ENCODE measurements around the gene CS.
"Not testable (repeated sequence)": the region's sequence is repeated elsewhere in the genome, so short reads cannot be mapped to it uniquely, and the experiment has no call there.

CS gene

GRCh38 chr12:56299853-56300643, at the start of gene CS:
Gene CS (minus strand): TSS chr12:56300330. CDS start chr12:56300201, 129 bp downstream.
- peaks cover 25% of the 10 kb centered on the region for H3K36me3 Mint-ChIP-seq (ENCODE audit: low read depth)
- H3K27me3 Mint-ChIP-seq (ENCODE audit: low read depth) = no peaks in the 10 kb centered on the region
- peak within 1 kb of the TSS; percentile 98 to 99 (median 99) for H3K4me3 Mint-ChIP-seq
- H3K4me1 Mint-ChIP-seq = peaks cover 45% of the 10 kb centered on the region
- TF ChIP-seq CTCF (IDR thresholded peaks at IDR 0.05; ENCODE audit: unreplicated experiment in 3 of 3) = no peak
- no peaks in the 10 kb centered on the region for H3K9me3 Mint-ChIP-seq
- H3K27ac Mint-ChIP-seq = peak within 1 kb of the TSS; percentile 96 to 98 (median 98)

GRCh38 chr12:56348776-56349175, 48.6 kb upstream of the CS start:
- H3K27ac Mint-ChIP-seq = no peak overlapping the region
- TF ChIP-seq CTCF (IDR thresholded peaks at IDR 0.05; ENCODE audit: unreplicated experiment in 3 of 3) = no peak
- H3K4me3 Mint-ChIP-seq = no peak overlapping the region
- H3K36me3 Mint-ChIP-seq (ENCODE audit: low read depth) = peaks cover 60% of the 10 kb centered on the region
- H3K9me3 Mint-ChIP-seq = no peaks in the 10 kb centered on the region
- H3K27me3 Mint-ChIP-seq (ENCODE audit: low read depth) = no peaks in the 10 kb centered on the region
- H3K4me1 Mint-ChIP-seq = no peaks in the 10 kb centered on the region

- not testable (repeated sequence) for H3K9me3 Mint-ChIP-seq; H3K27ac Mint-ChIP-seq; H3K4me3 Mint-ChIP-seq; H3K4me1 Mint-ChIP-seq; H3K27me3 Mint-ChIP-seq (ENCODE audit: low read depth)
- H3K36me3 Mint-ChIP-seq (ENCODE audit: low read depth) = peaks cover 70% of the 10 kb centered on the region
Measured at GRCh38 chr12:56347255-56347654, 47.1 kb upstream of the CS start.

- no peak for TF ChIP-seq CTCF (IDR thresholded peaks at IDR 0.05; ENCODE audit: unreplicated experiment in 3 of 3)
- no peaks in the 10 kb centered on the region for H3K27me3 Mint-ChIP-seq (ENCODE audit: low read depth)
- H3K27ac Mint-ChIP-seq = no peak overlapping the region
- no peaks in the 10 kb centered on the region for H3K9me3 Mint-ChIP-seq
- H3K4me1 Mint-ChIP-seq = no peaks in the 10 kb centered on the region
- peaks cover 69% of the 10 kb centered on the region for H3K36me3 Mint-ChIP-seq (ENCODE audit: low read depth)
- no peak overlapping the region for H3K4me3 Mint-ChIP-seq
Measured at GRCh38 chr12:56346675-56347074, 46.5 kb upstream of the CS start.

GRCh38 chr12:56342290-56342689, 42.2 kb upstream of the CS start:
- H3K27ac Mint-ChIP-seq; H3K4me3 Mint-ChIP-seq; H3K4me1 Mint-ChIP-seq; H3K27me3 Mint-ChIP-seq (ENCODE audit: low read depth); H3K9me3 Mint-ChIP-seq: not testable (repeated sequence)
- peaks cover 36% of the 10 kb centered on the region for H3K36me3 Mint-ChIP-seq (ENCODE audit: low read depth)

- H3K9me3 Mint-ChIP-seq = no peaks in the 10 kb centered on the region
- no peak for TF ChIP-seq CTCF (IDR thresholded peaks at IDR 0.05; ENCODE audit: unreplicated experiment in 3 of 3)
- H3K4me1 Mint-ChIP-seq = no peaks in the 10 kb centered on the region
Measured at GRCh38 chr12:56341616-56342015, 41.5 kb upstream of the CS start.

GRCh38 chr12:56339158-56339422, 39.0 kb upstream of the CS start:
- peaks cover 18% of the 10 kb centered on the region for H3K36me3 Mint-ChIP-seq (ENCODE audit: low read depth)
- no peak for TF ChIP-seq CTCF (IDR thresholded peaks at IDR 0.05; ENCODE audit: unreplicated experiment in 3 of 3)
- H3K4me3 Mint-ChIP-seq = no peak overlapping the region
- H3K4me1 Mint-ChIP-seq = no peaks in the 10 kb centered on the region
- H3K9me3 Mint-ChIP-seq = no peaks in the 10 kb centered on the region
- H3K27me3 Mint-ChIP-seq (ENCODE audit: low read depth) = peaks cover 4% of the 10 kb centered on the region
- no peak overlapping the region for H3K27ac Mint-ChIP-seq

More at GRCh38 chr12:56341616-56342015, 41.5 kb upstream of the CS start:
- Mint-ChIP-seq H3K4me3 (no peak overlapping the region), H3K36me3 (ENCODE audit: low read depth) (peaks cover 33% of the 10 kb centered on the region), H3K27ac (no peak overlapping the region), H3K27me3 (ENCODE audit: low read depth) (peaks cover 4% of the 10 kb centered on the region)

Measured in nephron (organoid).